Kasumi-1 (cell line): ENCODE data around the gene FRMD6.
"Not testable (repeated sequence)": the region's sequence is repeated elsewhere in the genome, so short reads cannot be mapped to it uniquely, and the experiment has no call there.

Experiments
- DNase-seq, 2 experiments: peaks; one replicate each; lab custom pipeline; 2025; lab: John Stamatoyannopoulos, UW

FRMD6 gene

DNA sequence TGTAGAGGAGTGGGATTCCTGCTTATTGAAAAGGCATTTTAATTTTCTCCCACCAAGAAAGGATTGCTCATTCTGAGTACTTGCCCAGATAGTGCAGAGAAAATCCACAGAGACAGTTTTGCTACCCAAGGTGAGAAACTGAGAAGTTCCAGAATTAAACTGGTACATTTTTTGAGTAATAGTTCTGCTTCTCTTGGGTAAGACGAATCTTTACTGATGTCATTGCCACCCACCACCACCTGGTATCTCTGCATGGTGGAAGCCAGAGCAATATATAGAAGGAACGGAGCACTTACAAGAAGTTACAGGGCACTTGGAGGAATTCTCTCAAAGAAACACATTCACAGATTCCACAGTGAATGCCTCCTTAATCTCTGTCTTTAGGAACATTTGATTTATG lies 20.7 kb upstream of the FRMD6 start:
- DNase-seq: no peak

DNA sequence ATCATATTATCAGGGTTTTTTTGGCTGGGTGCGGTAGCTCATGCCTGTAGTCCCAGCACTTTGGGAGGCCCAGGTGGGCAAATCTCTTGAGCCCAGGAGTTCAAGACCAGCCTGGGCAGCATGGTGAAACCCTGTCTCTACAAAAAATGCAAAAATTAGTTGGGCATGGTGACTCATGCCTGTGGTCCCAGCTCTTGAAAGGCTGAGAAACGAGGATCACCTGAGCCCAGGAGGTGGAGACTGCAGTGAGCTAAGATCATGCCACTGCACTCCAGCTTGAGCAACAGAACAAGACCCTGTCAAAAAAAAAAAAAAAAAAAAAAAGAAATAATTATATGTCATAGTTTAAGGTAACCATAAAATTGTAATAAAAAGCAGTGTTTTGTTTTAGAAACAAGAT lies 18.4 kb upstream of the FRMD6 start:
- DNase-seq: not testable (repeated sequence)

DNA sequence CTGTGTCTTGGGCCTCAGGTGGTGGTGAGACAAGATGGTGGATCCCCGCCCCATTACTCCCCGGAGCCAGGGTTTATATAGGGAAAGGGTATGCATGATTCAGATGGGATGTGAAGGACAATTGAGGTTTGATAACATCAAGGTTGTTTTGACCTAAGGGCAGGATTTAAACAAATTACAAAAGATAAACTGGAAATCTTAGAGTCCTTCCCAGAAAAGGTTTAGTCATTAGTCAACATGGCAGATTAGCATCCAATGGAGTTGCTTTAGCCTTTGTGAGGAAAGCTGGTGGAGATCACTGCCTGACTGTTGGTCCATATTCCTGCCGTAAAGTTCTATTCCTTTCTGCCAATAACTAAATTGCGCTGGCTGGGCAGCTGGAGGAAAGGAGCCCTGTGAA lies 15.6 kb upstream of the FRMD6 start:
- DNase-seq: no peak

DNA sequence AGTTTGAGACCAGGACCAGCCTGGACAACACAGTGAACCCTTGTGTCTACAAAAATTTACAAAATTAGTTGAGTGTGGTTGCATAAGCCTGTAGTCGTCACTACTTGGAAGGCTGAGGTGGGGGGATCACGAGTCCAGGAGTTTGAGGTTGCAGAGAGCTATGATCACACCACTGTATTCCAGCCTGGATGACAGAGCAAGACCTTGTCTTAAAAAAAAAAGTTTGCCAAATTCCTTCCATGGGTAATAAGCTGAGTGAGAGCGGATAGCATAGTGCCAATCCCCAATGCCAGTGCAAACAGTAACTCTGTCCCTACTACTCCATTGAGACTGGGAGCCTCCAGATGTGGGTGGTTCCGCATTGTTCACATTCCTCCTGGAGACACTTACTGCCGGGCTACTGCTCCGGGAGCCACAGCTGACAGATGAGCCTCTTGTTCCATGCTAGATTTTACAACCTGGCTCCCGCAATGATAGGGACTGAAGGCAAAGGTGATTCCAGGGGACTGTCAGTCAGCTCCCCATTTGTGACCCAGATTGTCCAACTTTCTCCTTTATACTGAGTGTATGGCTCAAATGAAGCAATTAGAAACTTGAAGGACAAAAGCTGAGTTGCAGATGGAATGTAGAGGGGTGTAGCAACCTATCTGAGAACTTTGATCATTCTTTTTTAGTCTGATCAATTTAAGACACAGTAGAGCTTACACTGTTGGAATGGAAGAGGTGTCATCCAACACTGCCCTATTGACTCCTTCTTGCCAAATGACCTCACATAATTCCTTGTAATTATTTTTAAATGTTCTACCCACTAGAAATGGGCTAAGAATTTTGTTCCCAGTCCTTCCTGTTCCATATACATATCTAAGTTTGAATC lies 13.4 kb upstream of the FRMD6 start:
- no peak for DNase-seq

DNA sequence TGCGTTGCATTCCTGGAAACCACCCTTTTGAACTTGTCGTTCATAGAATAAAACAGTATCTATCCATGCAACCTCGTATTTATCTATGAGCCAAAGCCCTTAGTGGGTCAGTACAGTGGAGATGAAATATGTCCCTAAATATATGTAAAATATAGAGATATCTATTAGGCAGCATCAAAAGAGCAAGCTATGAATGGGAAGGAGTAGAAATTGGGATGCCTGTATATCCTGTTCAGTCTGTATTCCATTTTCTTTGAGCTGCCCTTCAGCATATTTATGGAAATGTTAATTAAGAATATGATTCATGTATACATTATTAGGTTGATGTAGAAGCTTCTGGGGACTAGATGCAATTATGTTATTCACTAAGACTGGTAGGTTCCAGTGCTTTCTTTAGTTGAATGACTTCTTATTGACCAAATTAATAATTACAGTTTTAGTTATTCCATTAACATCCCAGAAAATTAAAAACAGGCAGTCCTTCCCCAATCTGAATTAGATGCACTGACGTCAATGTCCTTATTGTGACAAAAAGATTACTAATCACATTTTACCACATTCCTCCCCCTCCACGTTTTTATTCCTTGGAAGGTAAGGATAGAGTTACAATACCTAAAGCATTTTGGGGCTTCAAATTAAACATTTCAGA lies 11.9 kb upstream of the FRMD6 start:
- DNase-seq: no peak

DNA sequence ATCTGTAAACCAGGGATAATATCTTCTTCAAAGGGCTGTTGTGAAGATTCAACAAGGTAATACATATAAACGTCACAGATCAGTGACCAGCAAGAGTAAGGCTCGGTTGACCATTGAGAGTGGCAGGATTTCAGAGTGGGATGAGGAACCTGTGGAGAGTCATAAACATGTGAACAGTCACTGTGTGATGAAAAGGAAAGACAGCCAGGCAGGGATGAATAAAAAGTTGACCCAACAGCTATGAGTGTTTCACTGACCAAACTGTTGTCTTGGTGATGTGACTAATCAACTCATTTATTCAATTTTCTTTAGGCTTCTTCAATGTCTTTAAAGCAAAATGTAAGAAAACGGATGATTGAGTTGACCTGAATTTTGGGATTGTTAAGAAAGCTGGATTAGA lies 8.6 kb upstream of the FRMD6 start:
- DNase-seq: no peak

DNA sequence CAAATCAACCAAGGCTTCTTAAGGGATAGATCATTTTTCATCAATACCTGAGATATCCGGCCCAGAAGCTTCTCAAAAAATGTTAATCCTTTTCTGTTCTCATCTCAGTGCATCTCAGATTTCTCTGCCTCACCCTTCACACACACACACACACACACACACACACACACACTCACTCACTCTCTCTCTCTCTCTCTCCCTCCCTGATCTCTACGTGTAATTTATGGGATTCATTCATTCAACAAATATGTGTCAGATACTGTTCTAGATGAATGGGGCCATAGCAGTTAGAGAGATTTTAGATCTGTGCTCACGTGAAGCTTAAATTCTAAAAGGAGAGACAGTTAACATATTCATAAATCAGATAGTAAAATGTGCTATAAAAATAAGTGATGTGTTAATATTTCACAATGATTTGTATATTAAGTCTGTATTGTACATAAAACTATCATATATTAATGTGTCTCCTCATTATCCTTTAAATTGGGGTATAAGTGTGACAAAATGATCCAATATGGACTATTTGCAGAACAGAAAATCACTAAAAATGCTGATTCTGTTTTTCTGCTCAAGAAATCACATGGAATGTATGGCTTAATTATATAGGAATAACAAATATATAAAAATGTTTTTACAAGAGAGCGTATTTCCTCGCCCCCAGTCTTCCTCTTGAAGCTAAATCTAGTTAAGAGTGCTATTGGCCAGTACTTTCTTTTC lies 7.3 kb upstream of the FRMD6 start:
- DNase-seq: no peak

DNA sequence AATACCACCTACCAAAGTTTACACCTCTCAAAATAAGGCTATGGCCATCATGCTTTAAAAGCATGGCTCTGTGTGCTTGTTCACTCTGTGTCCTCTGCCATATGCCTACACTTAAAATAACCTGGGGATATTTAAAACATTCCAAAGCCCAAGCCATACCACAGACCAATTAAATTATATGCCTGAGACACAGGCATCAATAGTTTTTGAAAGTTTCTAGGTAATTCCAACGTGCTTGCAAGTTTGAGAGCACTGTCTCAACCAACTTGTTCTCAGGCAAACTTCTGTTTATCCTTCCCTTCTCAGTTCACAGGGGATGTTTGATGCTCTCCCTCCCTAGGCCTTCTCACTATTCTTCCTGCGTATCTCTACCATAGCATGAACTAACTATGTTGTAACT lies 3.4 kb upstream of the FRMD6 start:
- DNase-seq: no peak

DNA sequence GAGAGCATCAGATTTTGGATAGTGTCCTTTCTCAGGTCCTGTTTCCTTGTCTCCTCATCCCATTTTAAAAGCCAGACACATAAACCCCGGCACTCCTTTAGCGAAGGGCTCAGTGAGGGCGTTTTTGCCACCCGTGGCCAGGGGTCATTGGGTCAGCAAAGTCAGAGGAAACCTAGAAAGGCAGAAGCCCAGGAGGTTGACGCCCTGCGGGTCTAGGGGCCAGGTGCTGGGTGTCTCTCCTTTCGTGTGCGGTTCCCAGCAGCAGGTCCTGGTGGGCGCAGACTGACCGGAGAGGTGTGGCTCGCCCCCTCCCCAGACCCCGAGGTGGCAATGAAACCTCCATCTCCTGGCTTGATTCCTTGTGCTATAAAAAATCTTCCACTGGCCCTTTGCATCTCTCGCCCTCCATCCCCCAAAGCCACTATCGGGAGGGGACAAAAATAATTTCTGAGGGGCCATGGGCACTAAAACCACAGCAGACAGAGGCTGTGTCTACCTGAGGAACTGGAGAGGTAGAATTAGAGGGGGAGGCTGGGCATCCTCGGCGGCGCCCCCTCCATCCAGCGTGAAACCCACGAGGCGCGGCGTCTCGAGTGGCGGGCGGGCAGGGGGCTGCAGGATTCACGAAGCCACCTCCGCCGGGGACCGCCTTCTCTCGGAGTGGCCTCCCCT lies 858 bp upstream of the FRMD6 start:
- no peak for DNase-seq

DNA sequence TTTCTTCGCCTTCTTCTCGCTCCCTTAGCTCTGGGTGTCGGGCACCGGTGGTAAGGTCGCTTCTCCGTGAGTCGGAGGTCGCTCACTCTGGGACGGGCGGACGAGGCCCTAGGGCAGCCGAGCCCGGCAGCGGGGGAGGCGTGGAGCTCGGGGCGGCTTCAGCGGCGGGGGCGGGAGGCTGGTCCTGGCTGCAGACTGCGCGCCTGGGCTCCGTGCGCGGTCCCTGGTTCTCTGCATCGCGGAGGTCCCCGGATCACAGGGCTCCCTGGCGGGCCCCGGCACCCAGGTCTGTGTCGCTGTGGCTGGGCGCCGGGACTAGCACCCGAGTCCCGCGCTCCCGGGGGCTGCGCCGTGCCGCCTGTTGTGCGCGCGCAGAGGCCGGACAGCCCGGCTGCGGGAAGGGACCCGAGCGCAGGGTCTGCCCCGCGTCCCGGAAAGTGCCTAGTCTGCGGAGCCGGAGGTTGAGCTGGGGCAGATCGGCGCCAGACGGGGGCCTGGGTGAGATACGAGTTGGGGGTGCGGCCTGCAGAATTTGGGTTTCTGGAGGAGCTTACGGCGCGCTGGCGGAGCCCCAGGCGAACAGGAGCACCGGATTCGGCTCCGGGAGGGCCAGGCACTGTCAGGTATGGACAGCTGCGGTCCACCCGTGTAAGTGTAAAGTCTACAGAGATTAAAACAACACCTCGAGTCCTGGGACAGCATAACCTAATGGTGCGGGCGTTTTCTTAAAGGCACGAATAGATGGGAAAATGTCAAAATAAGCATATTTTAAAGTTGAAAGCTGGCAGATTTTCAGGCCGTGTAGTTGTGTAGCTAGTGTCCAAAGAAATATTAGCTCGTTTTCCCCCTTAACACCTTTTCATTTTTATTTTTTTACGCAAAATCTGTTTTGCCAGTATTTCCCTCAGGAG lies 713 bp downstream of the FRMD6 start:
- DNase-seq: peak; percentile 60 to 71

DNA sequence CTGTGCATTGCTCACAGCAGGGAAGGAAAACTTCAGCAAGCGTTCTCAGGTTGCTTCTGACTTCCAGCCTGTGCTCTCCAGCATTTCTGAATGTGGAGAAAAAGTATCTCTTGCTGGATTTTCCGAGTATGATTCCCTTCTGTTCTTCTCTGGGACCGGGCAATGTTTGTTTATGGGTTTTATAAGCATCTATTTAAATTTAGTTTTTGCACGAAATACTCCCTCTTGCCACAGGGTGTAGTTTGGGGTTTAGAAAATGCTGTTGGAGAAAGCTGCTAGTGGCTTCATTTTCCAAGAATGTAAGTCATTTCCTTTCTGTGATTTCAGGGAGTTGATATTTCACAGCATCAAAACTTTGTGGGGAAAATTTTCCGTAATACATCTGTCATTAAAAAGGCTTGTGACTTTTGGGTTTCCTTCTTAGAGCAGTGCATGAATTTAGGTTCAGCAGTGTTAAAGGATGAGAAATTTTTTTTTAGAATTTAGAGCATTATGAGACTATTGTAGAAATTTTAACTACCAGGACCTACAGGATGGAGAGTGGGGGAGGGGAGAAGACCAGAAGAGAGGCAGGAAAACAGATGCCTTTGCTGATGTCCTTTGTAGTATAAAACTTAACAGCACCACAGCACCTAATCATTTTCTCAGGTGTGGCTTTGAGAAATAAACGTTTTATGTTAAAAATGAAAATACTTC lies 1.5 kb downstream of the FRMD6 start:
- DNase-seq: peak; percentile 56 to 70

DNA sequence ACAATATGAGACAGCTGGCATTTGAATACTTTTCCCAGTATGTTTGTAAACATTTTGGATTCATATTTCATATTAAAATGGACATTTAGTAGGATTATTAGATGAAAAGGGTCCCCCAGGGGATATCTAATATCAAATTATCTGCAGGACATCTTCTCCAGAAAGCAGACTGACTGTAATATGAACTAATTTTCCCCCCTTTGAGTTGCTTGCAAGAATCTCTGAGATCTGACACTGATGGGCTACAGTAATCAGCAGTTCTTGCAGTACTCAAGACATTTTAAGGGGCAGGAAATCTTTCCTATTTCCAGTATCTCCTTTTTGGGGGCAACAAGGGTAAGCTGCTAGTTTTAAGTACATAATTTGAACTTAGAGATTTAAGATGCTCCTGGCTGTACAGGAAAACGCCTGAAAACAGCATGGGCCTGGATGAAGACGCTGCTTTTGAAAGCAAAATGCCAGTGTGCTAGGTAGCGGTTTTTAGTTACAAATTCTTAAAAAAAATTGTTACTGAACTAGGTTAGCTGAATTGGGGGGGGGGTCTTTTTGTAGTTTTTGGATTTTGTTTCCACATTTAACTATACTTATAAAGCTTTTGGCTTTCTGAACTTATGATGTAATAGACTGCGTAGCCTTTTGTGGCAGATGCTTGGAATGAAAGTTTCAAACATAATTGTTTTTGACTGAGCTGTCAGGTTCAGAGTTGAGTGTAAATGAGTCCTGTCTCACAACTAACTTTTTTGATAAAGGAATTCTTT lies 2.2 kb downstream of the FRMD6 start:
- no peak for DNase-seq

DNA sequence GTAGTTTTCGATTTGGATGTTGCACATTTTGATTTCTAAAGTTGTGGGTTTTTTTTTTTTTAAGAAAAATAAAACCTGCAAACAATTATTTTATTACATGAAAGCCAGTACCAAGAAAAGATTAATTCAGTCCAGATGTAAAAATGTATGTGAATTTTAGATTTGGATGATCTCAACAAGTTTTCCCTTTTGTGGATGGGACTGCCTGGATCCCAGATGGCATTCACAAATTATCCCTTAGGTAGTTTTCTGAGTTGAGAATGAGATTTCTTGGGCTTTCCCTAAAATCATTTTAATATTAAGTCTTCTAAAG lies 2.8 kb downstream of the FRMD6 start:
- no peak for DNase-seq

DNA sequence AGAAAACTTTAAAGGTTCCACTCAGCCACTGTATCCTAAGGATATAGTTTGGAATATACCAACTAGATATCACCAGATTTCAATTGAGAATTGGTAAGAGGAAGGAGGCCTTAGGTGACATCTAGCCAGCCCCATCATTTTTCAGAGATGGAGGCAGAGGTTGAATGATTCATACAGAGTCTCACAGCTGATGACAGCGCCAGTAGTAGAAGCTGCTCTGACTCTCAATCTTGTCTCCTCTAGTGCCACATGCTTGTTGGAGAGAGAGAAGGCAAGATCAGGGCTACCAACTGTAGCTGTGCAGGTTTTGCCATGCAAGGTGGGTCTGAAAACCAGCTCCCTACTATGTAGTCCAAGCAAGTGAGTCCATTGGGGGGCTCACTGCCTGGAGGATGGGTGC lies 6.1 kb downstream of the FRMD6 start:
- DNase-seq: no peak

DNA sequence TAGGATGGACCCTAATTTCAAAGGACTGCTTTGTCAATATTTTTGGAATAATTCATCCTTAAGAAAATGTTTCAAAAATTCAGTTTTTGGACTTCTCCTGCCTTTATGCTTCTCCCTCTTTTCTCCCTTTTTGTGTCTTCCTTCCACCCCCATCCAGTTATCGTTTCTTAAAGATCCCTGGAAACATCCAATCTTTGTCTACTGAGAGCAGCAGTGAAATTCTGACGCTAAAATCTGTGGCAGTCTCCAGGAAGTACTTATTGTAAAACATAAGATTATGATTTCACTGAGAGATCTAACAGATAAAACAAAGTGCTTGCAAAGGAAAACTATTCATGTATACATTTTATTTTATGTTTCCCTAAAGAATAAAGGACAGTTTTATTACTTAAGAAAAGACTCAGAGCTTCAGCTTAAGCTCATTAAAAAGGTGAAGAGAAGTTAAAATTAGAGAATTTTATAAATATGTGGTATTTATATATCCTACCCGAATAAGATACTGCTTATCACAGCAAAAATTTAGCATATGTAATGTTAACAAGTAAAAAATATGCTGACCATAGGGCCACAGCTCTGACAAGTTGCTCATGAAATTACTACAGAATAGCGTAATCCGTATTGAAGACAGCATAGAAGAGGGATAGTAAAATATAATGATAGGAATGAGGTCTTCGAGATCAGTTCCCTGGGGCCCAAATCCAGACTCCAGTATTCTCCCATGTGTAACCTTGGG lies 6.9 kb downstream of the FRMD6 start:
- DNase-seq: no peak

DNA sequence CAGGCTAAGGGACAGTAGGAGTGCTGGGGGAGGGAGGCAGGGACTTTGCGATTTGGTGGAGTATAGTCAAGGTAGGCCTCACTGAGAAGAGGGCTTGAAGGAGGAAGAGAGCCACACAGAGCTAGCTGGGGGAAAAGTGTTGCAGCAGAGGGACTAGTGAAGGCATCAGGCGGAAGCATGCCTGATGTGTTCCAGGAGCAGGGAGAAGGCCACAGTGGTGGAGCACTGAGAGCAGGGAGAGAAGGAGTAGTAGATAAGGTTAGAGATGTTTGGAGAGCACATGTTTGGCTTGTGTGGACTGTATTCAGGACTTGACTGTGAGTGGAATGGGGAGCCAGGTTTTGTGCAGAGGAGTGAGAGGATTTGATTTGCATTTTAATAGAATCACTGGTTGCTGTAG lies 9.0 kb downstream of the FRMD6 start:
- DNase-seq: no peak

DNA sequence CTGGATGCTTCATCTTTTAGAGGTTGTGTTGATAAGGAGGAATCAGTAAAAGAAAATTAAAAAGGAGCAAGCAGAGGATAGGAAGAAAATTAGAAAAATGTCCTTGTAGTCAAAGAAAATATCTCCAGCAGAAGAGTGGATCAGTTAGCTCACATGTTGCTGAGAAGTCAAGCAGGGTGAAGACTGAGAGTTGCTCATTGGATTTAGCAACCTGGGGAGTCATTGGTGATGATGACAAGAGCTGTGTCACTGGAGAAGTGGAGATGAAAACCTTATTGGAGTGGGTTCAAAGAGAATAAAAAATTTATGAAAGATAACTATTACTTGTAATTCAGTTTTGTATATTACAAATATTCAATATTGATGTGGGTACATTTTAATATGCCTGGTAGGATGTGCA lies 9.8 kb downstream of the FRMD6 start:
- DNase-seq: no peak

DNA sequence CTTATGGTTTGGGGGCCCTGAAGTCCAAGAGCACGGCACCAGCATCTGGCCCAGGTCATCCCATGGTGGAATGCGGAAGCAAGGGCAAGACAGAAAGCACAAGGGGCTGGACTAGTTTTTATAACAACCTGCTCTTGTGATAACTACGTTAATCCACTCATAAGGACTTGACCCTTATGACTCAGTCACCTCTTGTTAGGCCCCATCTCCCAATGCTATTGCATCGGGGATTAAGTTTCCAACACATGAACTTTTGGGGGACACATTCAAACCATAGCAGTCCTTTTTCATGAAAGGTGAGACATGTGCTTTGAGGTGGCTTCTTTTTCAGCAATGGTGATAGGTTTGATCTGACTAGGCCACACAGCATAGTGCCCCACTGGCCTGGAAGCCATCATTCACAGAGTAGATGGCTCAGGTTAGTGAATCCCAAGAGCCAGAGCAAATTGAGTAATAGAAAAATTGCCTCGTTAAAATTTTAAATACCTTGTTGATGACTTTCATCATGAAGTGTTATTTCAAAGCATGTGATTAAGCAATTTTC lies 12.1 kb downstream of the FRMD6 start:
- no peak for DNase-seq

DNA sequence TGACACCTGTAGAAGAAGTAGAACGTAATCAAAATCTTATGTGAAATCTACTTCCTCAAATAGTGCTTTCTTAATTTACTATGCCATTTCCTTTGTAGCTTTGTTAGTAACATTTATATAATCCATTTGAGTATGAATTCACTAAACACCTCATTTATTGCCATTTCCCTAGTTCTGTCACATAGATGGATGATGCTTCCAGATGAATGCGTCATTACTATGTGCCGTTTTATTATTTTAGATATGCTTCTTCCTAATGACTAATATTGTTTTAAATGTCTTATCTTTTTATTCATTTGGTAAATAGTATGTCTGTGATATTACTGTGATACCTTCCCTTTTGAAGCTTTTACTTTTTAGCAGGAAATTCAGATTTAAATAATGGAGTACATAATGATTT lies 14.4 kb downstream of the FRMD6 start:
- DNase-seq: no peak
